ENCODE results near the gene OR10K1.

- TF ChIP-seq EZH2 (IDR thresholded peaks at IDR 0.05; ENCODE audit: insufficient read depth, low read length) = no peak
- TF ChIP-seq CTCF (IDR thresholded peaks at IDR 0.05; ENCODE audit: insufficient read depth, low read depth, low read length) = no peak
Measured at GRCh38 chr1:158417586-158417985, 44.0 kb upstream of the OR10K1 start.

Data from astrocyte (in vitro differentiated cells and primary cell).